Head of caudate nucleus (tissue), 42 donors: ENCODE measurements around the gene ISYNA1.

Experiments
- DNase-seq, 42 donors: peaks; one replicate each; pipeline versions ENCODE4 v3.0.0 to v3.0.0-alpha.2; 2020 to 2021; ENCODE audit warnings: mixed read lengths in 7 of 42
- intact Hi-C: fragments of 100-400 bp; cut with DNase I; formaldehyde crosslinking; loops from one replicate; pipeline ENCODE4 v1.15.0; 2022

The ISYNA1 gene

DNA sequence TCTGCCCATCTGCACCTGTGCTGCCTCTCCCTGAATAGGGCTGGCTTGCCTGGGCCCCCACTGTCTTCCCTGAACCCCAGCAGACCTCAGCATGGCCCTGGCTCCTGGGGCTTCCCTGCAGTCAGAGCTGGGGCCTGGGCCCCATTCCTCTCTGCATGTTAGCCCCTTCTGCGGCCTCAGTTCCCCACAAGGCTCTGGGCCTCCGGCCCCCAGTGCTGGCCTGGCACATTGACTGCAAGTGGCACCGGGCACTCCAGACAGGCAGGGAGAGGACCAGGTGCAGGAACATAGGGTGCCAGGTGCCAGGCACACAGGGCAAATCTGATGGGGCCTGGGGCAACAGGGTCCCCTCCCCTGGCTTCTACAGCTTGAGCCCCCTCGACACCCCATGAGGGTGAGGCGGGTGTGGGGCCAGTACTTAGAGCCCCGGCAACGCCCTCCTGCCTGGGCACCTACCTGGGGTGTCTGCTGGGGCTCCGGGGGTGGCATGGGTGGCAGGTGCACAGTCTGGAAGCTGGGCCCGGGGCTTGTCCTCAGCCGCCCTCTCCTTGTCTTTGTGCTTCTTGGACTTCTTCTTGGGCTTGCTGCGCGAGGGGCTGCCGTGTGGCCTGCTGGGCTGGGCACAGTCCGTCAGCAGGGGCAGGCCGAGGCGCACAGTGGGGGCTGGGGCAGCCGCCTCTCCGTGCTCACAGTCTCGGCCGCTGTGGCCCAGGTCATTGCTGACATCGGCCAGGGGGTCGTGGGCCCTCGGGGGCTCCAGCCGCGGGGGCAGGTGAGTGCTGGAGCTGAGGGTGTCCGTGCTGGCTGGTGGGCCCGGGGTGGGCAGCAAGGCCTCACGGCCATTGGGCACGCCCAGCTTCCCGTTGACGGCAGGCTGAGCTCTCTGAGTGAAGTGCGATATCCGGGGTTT, 12.3 kb upstream of the ISYNA1 start:
- intact Hi-C loops = no loop called here

DNA sequence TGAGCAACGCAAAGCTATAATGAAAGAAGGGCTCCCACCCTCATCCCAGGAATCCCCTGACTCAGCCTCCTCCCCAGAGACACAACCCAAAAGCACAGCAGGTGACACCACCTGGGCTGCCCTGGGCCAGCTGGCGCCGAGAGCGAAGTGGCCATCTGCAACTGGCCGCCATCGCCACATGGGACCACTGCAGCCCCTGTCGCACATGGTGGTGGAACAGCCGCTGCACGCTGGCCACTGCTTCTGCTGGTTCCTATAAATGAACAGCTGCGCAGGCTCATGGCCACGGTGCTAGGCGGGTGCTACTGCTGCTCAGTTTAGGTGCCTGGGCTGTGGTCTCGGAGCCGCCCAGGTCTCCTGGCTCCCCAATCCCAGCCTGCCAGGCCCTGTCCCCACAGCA, 11.6 kb upstream of the ISYNA1 start:
- intact Hi-C loops = no loop called here
- no peak for DNase-seq

More for the DNA sequence above, 12.3 kb upstream of the ISYNA1 start:
- DNase-seq = no peak

DNA sequence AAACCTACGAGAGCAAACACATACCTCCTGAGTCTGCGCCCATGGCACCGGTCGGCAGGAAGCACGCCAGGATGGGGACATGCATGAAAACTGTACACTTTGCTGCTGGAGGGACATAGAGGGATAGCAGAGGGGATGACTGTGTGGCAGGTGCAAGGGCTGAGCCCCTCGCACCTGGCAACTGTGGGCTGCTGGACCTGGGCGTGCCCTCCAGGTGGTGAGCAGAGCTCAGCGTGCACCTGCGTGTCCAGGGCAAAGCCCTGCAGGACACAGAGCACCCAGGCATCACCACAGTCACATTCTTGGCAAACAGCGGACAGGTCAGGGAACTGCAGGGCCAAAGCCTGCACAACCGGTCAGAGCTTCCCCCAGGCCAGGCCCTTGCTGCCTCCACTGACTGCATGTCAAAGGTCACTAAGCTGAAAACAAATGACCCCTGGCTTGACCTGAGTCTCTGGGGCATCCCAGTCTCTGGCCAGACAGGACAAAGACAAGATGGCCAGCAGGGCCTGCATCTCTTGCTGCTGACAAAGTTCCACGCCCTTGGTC, 9.0 kb upstream of the ISYNA1 start:
- DNase-seq = no peak
- intact Hi-C loops = no loop called here

DNA sequence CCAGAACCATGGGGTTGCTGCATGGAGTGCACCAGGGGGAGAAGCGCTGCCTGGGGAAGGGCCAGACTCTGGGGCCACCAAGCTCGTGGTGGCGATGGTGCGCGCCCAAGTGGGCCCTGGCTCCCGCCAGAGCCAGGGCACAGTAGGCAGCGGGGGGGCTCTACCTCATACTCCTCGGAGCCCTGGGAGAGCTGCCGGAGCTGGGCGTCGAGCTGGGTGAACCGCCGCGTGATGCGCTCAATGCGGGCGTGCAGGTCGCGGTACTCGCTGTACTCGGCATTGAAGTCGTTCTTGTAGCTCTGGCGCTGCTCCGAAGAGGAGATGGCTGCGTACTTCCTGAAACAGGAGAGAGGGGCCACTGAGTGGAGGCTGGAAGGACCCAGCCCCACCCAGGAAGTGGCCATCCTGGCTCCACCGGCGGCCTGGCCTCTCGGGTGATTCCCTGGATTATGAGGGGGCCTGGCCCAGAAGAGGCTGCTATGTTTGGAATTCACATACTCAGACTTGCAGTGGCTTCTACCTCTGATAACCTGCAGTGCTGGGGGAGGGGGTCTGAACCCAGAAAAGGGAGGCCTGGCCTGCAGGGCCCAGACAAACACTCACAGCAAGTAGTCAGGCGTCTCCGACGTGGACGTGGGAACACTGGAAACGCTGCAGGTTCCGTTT, 8.3 kb upstream of the ISYNA1 start:
- no peak for DNase-seq
- intact Hi-C loops = no loop called here

DNA sequence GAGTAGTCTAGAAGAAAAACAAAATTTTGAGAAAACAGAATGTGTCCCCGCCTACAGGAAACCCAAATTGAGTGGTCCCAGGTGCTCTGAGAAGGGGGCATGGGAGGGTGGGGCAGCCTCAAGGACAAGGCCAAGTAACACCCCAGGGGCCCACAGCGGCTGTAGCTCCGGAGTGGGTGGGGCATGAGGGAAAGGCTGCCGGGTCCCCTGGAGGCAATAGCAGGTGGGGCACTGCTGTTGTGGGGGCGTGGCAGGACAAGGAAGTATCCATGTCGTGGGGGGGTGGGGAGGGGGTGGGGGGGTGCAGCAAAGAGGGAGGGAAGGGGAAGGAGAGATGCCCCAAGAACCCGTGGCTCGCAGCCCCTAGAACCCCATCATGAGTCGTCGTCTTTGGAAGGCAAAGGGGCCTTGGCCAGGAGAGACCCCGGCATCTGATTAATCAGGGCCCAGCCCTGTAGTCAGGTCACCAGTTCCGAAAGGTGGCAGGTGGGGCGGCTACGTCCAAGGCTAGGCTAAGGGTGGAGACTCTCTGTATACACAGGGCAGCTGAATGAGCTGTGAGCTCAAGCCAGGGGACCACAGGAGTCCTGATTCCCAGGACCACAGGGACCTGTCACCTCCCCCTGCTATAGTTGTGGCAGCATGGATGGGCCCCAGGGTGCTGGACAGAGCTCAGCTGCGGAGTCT, 7.5 kb upstream of the ISYNA1 start:
- intact Hi-C loops = no loop called here
- no peak for DNase-seq

DNA sequence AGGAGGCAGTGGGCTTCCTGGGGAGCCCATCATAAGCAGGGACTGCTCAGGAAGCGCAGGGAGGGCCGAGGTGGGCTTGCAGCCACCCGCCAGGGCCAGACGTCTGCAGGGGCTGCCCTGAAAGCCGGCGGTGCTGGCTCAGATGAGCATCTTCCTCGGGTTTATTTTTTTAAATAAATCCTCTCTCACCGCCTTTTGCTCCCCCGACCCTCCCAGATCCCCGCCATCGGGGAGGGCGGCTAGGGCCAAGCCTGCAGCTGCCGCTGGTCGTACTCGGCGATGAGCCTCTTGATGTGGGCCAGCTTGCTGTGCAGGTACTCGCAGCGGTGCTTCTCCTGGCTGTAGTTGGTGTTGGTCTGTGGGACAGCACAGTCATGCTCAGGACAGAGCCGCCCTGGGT, 6.6 kb upstream of the ISYNA1 start:
- no peak for DNase-seq
- intact Hi-C loops = no loop called here

DNA sequence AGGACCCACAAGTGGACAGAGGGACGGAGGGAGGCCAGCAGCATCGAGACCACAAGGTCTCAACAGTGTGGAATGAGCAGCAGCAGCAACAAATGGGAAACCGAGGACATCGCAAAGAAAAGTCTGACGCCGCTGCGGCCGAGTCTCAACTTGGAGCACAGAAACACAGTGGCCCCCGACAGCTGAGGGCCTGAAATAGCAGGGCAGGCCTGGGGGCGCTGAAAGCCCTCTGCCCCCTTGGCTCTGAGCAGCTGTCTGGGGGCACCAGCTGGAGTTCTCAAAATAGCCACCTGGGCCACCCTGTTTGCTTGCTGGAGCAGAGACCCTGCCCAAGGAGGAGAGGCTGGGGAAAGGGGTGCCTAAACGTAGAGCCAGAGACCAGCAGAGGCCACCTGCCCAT, 5.9 kb upstream of the ISYNA1 start:
- intact Hi-C loops = no loop called here
- DNase-seq = no peak

DNA sequence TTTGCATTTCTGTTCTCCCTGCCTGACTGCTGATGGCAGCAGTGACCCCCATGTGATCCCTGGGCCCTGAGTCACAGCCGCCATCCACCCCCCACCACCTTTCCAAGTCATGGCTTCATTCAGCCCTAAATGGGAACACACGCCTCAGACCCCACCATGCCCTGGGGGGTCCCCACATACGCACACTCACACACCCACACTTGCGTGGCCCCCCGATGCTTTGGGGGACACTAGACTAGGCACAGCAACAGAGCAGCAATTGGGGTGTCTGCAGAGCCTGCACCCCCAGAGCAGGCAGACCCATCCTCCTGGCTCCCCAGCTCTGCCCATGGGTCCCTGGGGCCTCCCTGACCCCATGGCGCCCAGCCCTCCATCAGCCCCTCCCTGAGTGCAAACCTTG, 5.5 kb upstream of the ISYNA1 start:
- intact Hi-C loops = no loop called here
- DNase-seq = no peak

DNA sequence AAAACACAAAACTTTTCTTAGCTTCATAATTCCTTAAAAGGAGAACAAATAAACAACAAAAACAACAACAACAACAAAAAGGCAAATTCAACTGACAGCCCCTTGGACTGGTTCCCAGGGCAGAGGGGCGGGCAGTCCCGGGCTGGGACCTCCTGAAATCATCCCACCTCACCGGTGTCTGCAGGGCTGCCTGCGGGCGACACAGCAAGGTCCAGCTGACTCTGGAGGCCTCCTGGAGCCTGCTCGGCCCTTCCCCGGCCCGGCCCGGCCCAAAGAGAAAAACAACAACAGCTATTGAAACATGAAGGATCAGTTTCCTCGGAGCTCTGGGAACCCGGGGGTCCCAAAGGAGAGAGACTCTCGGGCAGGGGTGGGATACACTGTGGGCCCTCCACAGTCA, 5.0 kb upstream of the ISYNA1 start:
- intact Hi-C loops = no loop called here
- DNase-seq = no peak

DNA sequence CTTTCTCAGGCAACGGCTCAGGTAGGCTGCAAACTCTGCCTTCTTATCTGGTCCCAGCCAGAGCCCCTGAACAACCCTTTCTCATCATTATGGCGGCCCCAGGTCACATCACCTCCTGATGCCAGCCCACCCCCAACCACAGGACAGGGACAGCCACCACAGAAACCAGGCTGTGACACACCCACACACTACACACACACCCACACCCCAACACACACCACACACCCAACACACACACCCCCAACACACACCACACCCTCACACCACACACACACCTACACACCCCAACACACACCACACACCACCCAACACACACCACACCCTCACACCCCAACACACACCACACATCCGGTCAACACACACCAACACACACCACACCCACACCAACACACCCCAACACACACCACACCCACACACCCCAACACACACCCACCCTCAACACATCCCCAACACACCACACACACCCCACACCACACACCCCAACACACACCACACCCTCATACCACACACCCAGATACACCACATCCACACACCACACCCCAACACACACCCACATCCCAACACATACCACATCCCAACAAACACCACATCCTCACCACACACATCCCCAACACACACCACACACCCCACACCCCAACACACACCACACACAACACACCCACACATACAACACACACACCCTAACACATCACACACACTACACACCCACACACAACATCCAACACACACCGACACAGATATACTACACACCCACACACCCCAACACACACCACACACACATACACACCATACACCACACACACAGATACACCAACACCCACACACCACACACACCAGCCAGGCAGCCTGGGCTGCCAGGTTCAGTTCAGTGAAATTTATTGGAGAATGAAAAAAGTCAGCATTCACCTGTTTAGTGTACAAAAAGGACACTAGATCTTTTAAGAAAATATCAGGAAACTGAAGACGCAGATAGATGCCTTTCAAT, 4.2 kb upstream of the ISYNA1 start:
- intact Hi-C loops = no loop called here
- no peak for DNase-seq

DNA sequence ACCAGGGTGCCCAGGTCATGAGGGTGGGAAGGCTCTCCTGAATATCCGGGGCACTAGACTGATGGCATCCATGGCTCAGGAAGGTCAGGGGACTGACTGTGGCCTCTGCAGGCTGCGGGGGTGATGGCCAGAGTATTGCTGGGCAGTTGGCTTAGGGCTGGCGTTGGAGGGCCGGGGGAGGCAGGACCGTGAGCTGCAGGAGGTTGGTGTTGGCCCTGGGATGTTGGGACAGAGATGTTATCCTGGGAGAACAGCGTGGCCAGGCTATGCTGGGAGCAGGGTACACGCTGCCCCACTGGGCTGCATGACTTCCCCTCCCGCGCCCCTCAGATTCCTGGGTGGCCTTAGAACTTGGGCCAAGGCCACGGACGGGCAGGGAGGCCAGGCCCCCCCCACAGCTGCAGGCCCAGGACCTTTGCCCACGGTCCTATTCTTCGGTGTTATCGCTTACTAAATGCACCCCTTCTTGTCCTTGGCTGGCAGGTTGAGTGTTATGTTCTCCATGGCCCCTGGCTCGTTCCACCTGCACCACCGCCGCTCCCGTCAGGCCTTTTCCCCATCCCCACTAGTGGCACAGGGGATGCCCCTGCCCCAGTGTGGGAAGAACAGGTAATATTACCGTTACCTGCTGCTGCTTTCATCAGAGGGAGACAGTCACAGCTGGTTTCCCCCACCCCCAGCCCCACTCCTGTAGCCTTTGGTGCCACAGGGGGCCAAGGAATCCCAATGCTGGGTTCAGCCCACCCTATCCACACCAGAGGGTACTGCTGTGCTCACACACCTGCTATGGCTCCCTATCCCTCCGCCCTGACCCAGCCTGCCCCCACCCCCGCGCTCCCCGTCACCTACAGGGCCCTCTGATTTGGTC, 3.2 kb upstream of the ISYNA1 start:
- intact Hi-C loops = no loop called here
- no peak for DNase-seq

DNA sequence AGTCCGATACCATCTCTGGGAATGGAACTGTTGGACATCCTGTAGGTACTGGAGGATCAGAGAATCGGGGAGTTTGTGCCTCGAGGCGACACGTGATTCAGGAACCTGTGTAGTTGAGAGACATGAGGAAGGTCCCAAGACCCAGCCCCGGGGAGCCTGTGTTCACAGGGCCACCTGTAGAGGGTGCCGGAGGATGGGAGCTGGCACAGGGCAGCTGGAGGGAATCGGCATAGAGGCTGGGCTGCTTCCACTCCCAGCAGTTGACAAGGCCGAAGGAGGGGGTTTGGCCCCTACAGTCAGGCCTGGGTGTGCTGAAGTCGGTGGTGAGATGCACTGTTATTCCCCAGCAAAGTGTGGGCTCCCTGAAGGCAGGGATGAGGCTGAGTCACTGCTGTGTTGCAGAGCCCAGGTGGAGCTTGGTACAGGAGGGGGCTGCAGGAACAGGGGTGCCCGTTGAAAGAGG, 2.5 kb upstream of the ISYNA1 start:
- intact Hi-C loops = no loop called here
- DNase-seq = peak in 2 of 42 donors; percentile 34 to 50

DNA sequence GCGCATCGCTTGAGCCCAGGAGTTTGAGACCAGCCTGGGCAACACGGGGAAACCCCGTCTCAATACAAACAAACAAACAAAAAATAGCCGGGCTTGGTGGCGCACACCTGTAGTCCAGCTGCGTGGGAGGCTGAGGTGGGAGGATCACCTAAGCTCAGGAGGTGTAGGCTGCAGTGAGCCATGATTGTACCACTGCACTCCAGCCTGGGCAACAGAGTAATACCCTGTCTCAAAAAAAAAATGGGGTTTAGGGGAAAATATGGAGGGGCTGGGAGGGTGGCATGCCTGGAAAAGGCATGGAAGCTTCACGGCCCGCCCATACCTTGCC, 1.9 kb upstream of the ISYNA1 start:
- DNase-seq = no peak
- intact Hi-C loops = no loop called here

DNA sequence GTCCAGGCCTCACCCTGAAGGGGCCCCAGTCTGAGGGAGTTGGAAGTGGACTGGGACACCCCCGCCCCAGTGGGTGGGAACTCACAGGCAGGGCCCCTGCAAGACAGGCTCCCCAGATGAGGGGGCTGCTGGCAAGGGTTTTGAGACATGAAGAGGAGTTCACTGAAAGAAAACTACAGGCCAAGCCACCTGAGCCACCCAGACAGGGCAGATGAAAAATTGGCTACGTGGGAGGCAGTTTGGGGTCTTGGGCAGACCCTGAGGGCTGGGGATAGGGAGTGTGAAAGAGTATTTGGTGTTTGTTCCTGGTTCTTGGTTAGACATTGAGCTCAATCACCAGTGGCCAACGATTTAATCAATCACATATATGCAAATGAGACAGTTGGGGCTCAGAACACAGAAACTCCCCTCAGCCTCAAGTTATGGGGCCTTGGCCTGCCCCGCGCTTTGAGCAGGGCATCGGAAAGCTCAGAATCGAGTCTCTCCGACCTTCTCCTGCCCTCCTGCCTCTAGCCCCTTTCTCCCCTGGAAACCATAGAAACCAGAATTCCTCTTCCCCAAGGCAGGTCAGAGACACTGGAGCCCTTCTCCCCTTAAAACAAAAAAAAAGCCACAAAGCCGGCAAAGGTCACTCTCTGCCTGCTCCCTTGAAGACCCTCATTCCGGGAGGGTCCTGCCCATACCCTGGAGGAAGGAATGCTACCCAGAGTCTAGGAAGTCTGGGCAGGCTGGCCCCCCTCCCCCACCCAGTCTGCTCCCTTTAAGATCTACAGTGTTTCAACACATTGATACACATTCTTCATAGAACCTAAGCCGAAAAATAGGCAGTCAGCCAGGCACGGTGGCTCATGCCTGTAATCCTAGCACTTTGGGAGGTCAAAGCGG, 1.3 kb upstream of the ISYNA1 start:
- DNase-seq = peak in 1 of 42 donors; percentile 25
- intact Hi-C loops = no loop called here

DNA sequence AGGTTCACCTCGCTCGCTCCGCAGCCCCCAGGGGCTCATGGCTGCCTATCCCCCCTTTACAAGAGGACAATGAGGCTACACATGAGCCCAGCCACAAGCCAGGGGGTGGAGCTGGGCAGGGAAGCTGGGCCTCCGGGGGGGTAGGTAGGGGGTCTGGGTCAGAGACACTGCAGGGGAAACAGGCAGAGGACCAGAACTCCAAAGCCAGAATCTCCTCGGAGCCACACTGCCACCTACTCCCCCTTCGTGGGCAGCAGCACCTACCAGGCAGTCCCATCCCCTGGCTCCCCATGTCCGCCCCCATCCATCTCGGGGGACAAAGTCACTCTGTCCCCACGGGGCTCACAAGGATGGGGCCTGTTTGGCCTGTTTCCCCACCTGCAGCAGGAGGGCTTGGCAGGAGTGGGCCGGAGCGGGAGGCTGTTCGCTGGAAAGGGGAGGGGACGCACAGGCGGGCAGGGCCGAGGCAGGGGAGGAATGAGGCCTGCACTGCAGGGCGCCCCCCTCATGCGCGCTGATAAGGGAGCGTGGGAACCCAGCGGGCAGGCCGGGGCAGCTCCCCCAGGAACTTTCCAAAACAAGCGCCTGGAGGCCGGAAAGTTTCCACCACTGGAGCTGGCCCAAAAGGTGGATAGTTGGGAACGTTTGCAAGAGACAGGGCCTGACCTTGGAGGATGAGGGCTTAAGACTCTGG, 545 bp upstream of the ISYNA1 start:
- peak in 1 of 42 donors; percentile 7 for DNase-seq
- intact Hi-C loops = no loop called here
